ENCODE data around the gene NGFR.

NGFR gene

GRCh38 chr17:49530118-49530517 is 35.0 kb downstream of the NGFR start:
- no peaks in the 10 kb centered on the region for H3K9me3 ChIP-seq
- no peaks in the 10 kb centered on the region for H3K36me3 ChIP-seq
- no peaks in the 10 kb centered on the region for H3K4me1 ChIP-seq
- H3K27me3 ChIP-seq, result no peaks in the 10 kb centered on the region
- TF ChIP-seq, protein P1, sequence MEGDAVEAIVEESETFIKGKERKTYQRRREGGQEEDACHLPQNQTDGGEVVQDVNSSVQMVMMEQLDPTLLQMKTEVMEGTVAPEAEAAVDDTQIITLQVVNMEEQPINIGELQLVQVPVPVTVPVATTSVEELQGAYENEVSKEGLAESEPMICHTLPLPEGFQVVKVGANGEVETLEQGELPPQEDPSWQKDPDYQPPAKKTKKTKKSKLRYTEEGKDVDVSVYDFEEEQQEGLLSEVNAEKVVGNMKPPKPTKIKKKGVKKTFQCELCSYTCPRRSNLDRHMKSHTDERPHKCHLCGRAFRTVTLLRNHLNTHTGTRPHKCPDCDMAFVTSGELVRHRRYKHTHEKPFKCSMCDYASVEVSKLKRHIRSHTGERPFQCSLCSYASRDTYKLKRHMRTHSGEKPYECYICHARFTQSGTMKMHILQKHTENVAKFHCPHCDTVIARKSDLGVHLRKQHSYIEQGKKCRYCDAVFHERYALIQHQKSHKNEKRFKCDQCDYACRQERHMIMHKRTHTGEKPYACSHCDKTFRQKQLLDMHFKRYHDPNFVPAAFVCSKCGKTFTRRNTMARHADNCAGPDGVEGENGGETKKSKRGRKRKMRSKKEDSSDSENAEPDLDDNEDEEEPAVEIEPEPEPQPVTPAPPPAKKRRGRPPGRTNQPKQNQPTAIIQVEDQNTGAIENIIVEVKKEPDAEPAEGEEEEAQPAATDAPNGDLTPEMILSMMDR (IDR thresholded peaks at IDR 0.05; ENCODE audit: low read depth, low read length), result no peak
- DNase-seq, result no peak
- H3K4me3 ChIP-seq (ENCODE audit: low read depth, low read length), result no peak overlapping the region

- no peaks in the 10 kb centered on the region for H3K9me3 ChIP-seq
- no peak for DNase-seq
- no peaks in the 10 kb centered on the region for H3K27me3 ChIP-seq
- H3K4me1 ChIP-seq, result no peaks in the 10 kb centered on the region
- H3K36me3 ChIP-seq, result no peaks in the 10 kb centered on the region
- no peak overlapping the region for H3K4me3 ChIP-seq (ENCODE audit: low read depth, low read length)
- TF ChIP-seq, protein P1 (IDR thresholded peaks at IDR 0.05; ENCODE audit: low read depth, low read length), result no peak
These were observed 48.8 kb downstream of the NGFR start for GRCh38 chr17:49543860-49544259.

DNA sequence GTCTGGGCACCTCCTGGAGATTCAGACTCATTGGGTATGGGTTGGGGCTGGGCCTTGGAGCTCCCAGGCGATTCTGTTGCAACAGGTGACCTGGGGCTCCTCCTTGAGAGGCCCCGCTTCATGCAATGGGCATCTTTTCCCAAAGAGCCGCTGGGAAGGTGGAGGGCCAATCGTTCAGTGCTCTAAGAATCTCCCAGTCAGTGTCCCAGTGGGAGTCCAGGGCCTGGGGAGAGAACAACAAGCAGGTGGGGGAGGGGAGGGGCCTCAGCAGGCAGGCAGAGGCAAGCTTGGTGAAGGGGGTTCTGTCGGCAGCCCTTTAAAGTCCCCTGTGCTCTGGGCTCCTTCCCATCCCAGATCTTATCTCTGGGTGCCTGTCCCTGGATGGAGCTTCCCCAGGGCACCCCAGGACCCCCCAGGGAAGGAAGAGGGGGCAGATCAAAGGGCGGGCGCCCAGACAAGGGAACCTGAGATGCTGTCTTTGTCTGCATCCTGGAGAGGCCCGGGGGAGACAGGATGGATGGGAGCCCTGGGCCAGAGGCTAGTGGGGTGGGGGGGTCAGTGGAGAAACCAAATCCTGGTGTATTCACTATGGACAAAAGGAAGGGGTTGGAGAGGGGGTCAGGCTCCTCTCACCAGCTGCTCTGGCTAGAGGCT is 50.0 kb downstream of the NGFR start:
- TF ChIP-seq, protein P1 (IDR thresholded peaks at IDR 0.05; ENCODE audit: low read depth, low read length), result no peak
- Histone ChIP-seq H3K36me3 (no peaks in the 10 kb centered on the region), H3K27me3 (no peaks in the 10 kb centered on the region), H3K4me1 (no peaks in the 10 kb centered on the region), H3K9me3 (no peaks in the 10 kb centered on the region), H3K4me3 (ENCODE audit: low read depth, low read length) (no peak overlapping the region)
- no peak for DNase-seq

DNA sequence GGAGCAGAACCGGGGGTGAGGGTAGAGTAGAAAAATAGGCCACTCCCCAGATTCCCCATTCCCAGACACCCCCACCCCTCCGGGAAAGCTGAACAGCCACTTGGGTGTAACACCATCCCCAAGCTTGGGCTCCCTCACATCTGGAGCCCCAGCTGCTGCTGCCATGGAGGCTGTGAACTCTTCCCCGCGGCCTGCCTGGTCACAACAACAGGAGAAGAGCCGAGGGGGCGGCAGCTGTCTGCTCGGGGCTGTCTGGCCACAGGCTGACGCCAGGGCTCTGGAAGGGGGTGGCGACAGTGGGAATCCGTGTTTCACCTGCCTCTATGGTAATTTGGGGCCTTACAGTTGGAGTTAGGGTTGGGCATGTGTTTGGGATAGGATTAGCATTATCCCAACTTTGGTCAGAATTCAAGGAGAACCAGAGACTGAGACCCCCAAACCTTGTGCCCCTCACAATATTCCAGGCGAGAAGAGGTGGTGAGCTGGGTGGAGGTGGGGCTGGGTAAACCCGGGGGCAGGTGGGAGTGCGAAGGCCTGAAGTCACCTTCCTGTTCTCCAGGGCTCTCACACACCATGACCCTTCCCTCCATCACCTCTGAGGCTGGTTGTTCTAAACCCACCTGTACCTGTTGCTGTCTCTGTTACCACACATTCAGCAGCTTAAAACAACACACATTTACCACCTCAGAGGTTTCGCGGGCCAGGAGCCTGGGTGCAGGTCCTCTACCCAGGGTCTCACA is 50.9 kb downstream of the NGFR start:
- DNase-seq, result no peak
- H3K36me3 ChIP-seq, result no peaks in the 10 kb centered on the region
- H3K4me3 ChIP-seq (ENCODE audit: low read depth, low read length), result no peak overlapping the region
- H3K27me3 ChIP-seq, result no peaks in the 10 kb centered on the region
- TF ChIP-seq, protein P1 (IDR thresholded peaks at IDR 0.05; ENCODE audit: low read depth, low read length), result no peak
- no peaks in the 10 kb centered on the region for H3K9me3 ChIP-seq
- H3K4me1 ChIP-seq, result no peaks in the 10 kb centered on the region

GRCh38 chr17:49546546-49547535 is 51.7 kb downstream of the NGFR start:
- no peak overlapping the region for H3K4me3 ChIP-seq (ENCODE audit: low read depth, low read length)
- H3K36me3 ChIP-seq, result no peaks in the 10 kb centered on the region
- H3K27me3 ChIP-seq, result no peaks in the 10 kb centered on the region
- TF ChIP-seq, protein P1 (IDR thresholded peaks at IDR 0.05; ENCODE audit: low read depth, low read length), result no peak
- no peaks in the 10 kb centered on the region for H3K9me3 ChIP-seq
- no peak for DNase-seq
- no peaks in the 10 kb centered on the region for H3K4me1 ChIP-seq
